ENCODE measurements around the gene ID3. TPM values are rescaled to one million over a fixed set of nuclear protein-coding genes. Genes with fewer than 3 reads are reported as not detected.

ID3 gene
- total RNA-seq, 1 donor from 2014 or later, result 495 TPM

DNA sequence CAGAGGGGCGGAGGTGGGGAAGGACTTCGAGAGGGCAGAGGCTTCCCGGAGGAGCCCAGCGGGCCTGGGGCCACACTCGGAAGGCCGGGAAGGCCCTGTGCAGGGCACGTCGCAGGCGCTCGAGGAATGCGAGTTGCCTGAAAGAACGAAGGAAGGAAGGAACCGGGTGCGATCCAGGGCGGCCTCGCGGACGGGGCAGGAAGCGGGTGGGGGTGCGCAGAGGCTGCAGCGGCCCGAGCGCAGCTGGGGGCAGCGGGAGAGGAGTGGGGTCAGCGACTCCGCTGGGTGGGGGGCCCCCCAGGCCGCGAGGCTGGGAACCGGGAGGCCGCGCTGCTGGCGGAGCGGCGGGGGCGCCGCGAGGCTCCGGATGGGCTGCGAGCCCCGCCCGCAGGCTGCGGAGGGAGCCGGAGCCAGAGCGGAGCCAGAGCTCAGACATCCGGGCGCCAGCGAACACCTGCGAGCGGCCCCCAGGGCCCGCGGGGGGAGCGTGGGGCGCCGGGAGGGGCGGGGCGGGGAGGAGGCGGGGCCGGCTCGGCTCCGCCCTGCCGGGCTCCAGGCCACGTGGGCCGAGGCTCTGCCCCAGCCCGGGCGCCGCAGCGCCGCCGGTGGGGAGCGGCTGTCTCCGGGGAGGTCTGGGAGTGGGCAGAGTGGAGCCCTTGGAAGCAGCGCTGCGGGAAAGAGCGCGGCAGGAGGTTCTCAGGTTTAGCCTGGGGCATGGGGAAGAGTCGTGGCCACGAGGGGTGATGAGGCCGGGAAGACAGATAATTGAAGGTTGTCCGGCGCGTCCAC is 4.6 kb downstream of the ID3 start:
- H3K27ac Mint-ChIP-seq, result peak overlapping the region; percentile 99
- peak; percentile 92 for DNase-seq (ENCODE audit: extremely low spot score, unreplicated experiment)
- H3K27me3 Mint-ChIP-seq, result peaks cover 8% of the 10 kb centered on the region
- TF ChIP-seq, protein P1, sequence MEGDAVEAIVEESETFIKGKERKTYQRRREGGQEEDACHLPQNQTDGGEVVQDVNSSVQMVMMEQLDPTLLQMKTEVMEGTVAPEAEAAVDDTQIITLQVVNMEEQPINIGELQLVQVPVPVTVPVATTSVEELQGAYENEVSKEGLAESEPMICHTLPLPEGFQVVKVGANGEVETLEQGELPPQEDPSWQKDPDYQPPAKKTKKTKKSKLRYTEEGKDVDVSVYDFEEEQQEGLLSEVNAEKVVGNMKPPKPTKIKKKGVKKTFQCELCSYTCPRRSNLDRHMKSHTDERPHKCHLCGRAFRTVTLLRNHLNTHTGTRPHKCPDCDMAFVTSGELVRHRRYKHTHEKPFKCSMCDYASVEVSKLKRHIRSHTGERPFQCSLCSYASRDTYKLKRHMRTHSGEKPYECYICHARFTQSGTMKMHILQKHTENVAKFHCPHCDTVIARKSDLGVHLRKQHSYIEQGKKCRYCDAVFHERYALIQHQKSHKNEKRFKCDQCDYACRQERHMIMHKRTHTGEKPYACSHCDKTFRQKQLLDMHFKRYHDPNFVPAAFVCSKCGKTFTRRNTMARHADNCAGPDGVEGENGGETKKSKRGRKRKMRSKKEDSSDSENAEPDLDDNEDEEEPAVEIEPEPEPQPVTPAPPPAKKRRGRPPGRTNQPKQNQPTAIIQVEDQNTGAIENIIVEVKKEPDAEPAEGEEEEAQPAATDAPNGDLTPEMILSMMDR (conservative IDR thresholded peaks at IDR 0.05), result peak; percentile 40
- peak overlapping the region; percentile 94 for H3K4me3 Mint-ChIP-seq
- no peaks in the 10 kb centered on the region for H3K9me3 Mint-ChIP-seq
- H3K36me3 Mint-ChIP-seq, result peaks cover 15% of the 10 kb centered on the region
- peaks cover 49% of the 10 kb centered on the region for H3K4me1 Mint-ChIP-seq (ENCODE audit: unreplicated experiment)

- Mint-ChIP-seq H3K9me3 (no peaks in the 10 kb centered on the region), H3K27me3 (peaks cover 8% of the 10 kb centered on the region), H3K4me1 (ENCODE audit: unreplicated experiment) (peaks cover 52% of the 10 kb centered on the region)
Measured at GRCh38 chr1:23554127-23554480, 5.2 kb downstream of the ID3 start.

DNA sequence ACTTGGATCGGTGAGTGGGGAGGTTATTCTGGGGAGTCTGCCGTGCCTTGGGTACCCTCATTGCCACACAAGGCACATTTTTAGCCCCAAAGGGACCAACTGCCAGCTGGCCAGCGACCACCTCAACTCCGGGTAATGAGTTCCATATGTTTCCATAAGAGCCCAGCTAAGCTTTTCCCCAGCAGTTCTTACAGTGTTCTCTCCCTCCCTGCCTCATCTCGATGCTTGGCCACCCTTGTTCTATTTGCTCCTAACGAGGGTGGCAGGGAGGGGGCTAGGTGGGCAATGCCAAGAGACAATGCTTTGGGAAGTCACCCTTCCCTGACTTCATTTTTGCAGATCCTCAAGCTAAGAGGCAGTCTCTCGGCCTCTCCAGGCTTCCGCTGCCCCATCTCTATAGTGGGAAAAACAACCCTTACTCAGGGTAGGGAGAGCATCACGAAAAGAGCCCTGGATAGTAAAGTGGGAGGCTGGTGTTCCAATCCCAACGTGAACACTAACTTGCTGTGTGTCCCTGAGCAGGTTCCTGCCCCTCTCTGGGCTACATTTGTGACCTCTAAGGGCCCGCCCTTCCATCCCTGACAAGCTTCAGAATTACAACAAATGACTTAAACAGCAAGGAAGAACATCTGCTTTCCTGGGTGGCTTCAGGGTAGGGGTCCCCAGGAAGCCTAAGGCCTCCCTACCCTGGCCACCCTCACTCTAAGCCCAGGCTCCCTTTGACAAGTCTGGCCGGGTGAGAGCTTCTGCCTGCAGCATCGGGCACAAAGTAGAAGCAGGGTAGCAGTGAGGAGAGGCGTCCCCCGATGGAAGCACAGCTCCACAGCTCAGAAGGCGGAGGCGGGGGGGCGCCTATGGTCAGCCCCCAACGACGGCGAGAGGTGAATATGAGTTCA is 5.8 kb downstream of the ID3 start:
- peak overlapping the region; percentile 85 for H3K4me3 Mint-ChIP-seq
- TF ChIP-seq, protein P1 (conservative IDR thresholded peaks at IDR 0.05), result no peak
- peaks cover 15% of the 10 kb centered on the region for H3K36me3 Mint-ChIP-seq
- peak overlapping the region; percentile 93 for H3K27ac Mint-ChIP-seq
- peaks cover 8% of the 10 kb centered on the region for H3K27me3 Mint-ChIP-seq
- H3K4me1 Mint-ChIP-seq (ENCODE audit: unreplicated experiment), result peaks cover 55% of the 10 kb centered on the region
- no peaks in the 10 kb centered on the region for H3K9me3 Mint-ChIP-seq
- DNase-seq (ENCODE audit: extremely low spot score, unreplicated experiment), result no peak

More at GRCh38 chr1:23554127-23554480, 5.2 kb downstream of the ID3 start:
- TF ChIP-seq, protein P1 (conservative IDR thresholded peaks at IDR 0.05), result no peak
- H3K27ac Mint-ChIP-seq, result peak overlapping the region; percentile 93
- DNase-seq (ENCODE audit: extremely low spot score, unreplicated experiment), result no peak
- H3K36me3 Mint-ChIP-seq, result peaks cover 15% of the 10 kb centered on the region
- H3K4me3 Mint-ChIP-seq, result peak overlapping the region; percentile 85

- Mint-ChIP-seq H3K9me3 (no peaks in the 10 kb centered on the region), H3K27ac (peak overlapping the region; percentile 56), H3K27me3 (peaks cover 5% of the 10 kb centered on the region), H3K36me3 (peaks cover 5% of the 10 kb centered on the region), H3K4me1 (ENCODE audit: unreplicated experiment) (peaks cover 67% of the 10 kb centered on the region), H3K4me3 (no peak overlapping the region)
- TF ChIP-seq, protein P1 (conservative IDR thresholded peaks at IDR 0.05), result no peak
- DNase-seq (ENCODE audit: extremely low spot score, unreplicated experiment), result no peak
Measured at GRCh38 chr1:23551849-23552248, 7.5 kb downstream of the ID3 start.

DNA sequence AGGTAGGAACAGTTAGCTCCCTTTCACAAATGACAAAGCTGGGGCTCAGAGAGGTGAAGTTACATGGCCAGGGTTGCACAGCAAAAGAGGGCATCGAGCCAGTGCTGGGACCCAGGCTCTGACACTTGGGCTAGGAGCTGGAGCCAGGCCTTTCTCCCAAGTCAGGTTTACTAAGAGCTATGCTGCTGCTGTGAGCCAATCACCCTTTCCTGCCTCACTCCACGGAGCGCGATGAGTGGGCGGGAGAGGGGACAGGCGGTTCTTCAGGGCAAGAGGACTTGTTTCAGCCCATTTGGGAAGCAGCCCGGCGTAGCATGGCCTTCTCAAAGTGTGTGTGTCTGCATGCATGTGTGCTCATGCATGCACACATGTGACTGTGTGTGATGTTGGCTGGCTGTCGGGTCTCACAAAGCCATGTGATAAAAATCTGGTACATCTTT is 10.6 kb downstream of the ID3 start:
- H3K27me3 Mint-ChIP-seq, result no peaks in the 10 kb centered on the region
- H3K36me3 Mint-ChIP-seq, result no peaks in the 10 kb centered on the region
- no peak overlapping the region for H3K4me3 Mint-ChIP-seq
- H3K27ac Mint-ChIP-seq, result no peak overlapping the region
- H3K9me3 Mint-ChIP-seq, result no peaks in the 10 kb centered on the region
- no peak for DNase-seq (ENCODE audit: extremely low spot score, unreplicated experiment)
- peaks cover 54% of the 10 kb centered on the region for H3K4me1 Mint-ChIP-seq (ENCODE audit: unreplicated experiment)
- TF ChIP-seq, protein P1 (conservative IDR thresholded peaks at IDR 0.05), result no peak
